ENCODE results near the gene LASP1NB.

DNA sequence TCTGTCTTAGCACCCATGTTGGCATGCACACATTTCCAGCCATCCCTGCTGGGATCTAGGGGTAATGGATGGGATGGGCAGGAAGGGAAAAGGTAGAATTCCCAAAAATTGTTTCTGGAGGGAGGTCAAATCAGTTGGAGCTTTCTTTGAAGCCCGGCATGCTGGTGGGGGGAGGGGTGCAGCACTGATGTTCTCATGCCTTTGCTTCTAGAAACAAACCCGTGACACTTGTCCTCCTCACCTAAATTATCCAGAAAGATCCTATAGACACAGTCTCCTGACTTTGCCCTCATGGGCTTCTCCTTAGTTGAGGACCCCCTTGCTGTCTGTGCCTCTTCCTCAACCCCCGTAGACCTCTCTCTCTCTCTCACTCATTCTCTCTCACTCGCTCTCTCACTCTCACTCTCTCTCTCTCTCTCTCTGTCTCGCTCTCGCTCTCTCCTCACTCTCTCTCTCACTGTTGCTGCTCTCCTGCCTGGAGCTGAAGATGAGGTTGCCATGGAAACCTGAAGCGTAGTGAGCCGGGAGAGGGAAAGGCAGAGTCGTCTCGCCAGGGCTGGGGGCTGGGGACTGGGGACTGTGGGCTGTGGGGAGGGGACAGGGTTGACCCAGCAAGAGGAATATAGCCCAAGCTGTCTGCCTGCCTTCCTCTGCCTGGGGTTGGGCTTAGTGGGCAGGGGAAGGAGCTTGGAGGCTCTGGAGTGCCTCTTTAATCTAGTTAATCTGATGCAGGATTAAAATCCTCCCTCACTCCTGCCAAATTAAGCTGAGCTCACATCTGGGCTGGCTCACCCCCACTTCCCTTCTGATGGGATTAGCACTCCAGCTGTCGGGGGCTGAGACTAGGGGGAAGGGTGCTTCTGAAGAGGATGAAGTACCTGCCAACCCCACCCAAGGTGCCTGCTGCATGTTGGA is 39.4 kb upstream of the LASP1NB start:
- no peak for TF ChIP-seq POLR2A (IDR thresholded peaks at IDR 0.05; ENCODE audit: low read length)
- TF ChIP-seq GATA1 (IDR thresholded peaks at IDR 0.05; ENCODE audit: low read depth, low read length) = no peak

Measured in erythroblast (primary cell).